ENCODE measurements around the gene TMEM171. TPM values are rescaled to one million over a fixed set of nuclear protein-coding genes. Genes with fewer than 3 reads are reported as not detected.

TMEM171 gene
- total and polyA plus RNA-seq, 8 donors = 0.16 to 0.87 (median 0.27) TPM; not detected in 1

DNA sequence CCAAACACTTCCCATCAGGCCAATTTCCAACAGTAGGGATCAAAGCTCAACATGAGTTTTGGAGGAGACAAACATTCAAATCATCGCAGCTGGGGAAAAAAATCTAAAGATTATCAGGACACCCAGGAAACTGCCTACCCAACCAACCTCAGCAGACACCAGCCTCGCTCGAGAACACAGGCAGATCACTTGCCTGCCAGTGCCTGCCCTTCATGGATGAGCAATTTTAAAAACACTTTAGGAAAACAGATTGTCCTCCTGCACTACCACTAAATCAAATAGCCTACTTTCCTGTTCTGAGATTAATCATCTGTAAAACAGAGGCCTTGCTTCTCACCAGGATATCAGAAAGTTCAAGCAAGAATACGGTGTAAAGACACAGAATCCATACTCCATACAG is 37.9 kb downstream of the TMEM171 start:
- no peaks in the 10 kb centered on the region for H3K36me3 ChIP-seq
- 87 to 88% methylated on average over 4 of the region's 4 CpGs for WGBS, 2 donors
- no peak for FAIRE-seq

DNA sequence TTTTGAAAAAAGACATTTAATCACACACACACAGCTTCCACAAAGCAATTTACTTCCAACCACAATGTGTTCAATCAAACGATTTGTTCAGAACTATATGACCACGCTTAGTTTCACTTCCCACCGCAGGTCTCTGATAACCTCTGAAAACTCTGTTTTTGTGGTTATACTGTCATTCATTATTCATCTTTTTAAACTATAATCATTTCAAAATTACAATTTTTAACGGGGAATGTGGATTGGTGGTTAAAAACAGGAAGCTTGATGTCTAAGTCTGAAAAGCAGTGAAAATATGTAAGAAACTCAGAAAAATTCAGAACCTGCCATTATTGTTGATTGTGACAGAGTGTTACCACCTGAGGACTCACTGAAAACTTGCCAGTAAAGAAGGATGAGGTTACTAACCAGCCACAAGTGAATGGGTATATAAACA is 39.9 kb downstream of the TMEM171 start:
- no peak for DNase-seq
- FAIRE-seq = no peak
- H3K36me3 ChIP-seq = no peaks in the 10 kb centered on the region
- ATAC-seq = no peak
- H3K4me1 ChIP-seq = no peaks in the 10 kb centered on the region
- H3K4me3 ChIP-seq = no peak overlapping the region
- WGBS, 2 donors = 76 to 79% methylated on average over 4 of the region's 4 CpGs
- no peak overlapping the region for H3K27ac ChIP-seq
- H3K9me3 ChIP-seq = no peaks in the 10 kb centered on the region
- TF ChIP-seq, protein P1, sequence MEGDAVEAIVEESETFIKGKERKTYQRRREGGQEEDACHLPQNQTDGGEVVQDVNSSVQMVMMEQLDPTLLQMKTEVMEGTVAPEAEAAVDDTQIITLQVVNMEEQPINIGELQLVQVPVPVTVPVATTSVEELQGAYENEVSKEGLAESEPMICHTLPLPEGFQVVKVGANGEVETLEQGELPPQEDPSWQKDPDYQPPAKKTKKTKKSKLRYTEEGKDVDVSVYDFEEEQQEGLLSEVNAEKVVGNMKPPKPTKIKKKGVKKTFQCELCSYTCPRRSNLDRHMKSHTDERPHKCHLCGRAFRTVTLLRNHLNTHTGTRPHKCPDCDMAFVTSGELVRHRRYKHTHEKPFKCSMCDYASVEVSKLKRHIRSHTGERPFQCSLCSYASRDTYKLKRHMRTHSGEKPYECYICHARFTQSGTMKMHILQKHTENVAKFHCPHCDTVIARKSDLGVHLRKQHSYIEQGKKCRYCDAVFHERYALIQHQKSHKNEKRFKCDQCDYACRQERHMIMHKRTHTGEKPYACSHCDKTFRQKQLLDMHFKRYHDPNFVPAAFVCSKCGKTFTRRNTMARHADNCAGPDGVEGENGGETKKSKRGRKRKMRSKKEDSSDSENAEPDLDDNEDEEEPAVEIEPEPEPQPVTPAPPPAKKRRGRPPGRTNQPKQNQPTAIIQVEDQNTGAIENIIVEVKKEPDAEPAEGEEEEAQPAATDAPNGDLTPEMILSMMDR (IDR thresholded peaks at IDR 0.05) = no peak
- intact Hi-C loops (cut with DNase I) = no loop called here
- no peaks in the 10 kb centered on the region for H3K27me3 ChIP-seq

More for the DNA sequence above, 37.9 kb downstream of the TMEM171 start:
- DNase-seq (no peak), ATAC-seq (peak in 2 of 4 donors; percentile 56 to 75)
- intact Hi-C loops (cut with DNase I) = no loop called here
- no peaks in the 10 kb centered on the region for H3K4me1 ChIP-seq
- TF ChIP-seq, protein P1 (IDR thresholded peaks at IDR 0.05) = no peak
- no peaks in the 10 kb centered on the region for H3K27me3 ChIP-seq
- no peak overlapping the region for H3K4me3 ChIP-seq
- H3K27ac ChIP-seq = no peak overlapping the region
- no peaks in the 10 kb centered on the region for H3K9me3 ChIP-seq

DNA sequence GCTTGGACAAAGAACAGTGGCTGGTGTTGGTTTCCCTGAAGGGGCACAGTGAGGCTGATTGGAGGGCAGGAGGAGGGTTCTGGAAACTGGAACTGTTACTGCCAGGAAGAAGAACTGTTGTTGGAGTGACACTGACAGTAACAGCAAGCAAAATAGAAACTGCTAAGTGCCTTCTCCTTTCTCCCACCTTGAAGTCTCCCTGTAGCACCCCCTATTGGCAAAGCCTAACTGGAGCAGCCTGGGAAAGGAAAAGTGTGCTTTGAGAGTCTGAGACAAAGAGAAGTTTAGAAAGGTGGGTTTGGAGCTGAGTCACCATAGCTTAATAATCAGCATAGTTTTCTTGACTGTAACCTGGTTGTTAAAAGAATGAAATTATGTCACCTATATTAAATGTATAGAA is 50.1 kb downstream of the TMEM171 start:
- H3K4me3 ChIP-seq = no peak overlapping the region
- no peaks in the 10 kb centered on the region for H3K4me1 ChIP-seq
- H3K27me3 ChIP-seq = no peaks in the 10 kb centered on the region
- no peak for DNase-seq
- no peak overlapping the region for H3K27ac ChIP-seq
- intact Hi-C loops (cut with DNase I) = no loop called here
- no peaks in the 10 kb centered on the region for H3K9me3 ChIP-seq
- no peaks in the 10 kb centered on the region for H3K36me3 ChIP-seq
- FAIRE-seq = no peak
- peak in 1 of 4 donors; percentile 44 for ATAC-seq
- TF ChIP-seq, protein P1 (IDR thresholded peaks at IDR 0.05) = peak in 2 of 4 donors; percentile 13 to 18

DNA sequence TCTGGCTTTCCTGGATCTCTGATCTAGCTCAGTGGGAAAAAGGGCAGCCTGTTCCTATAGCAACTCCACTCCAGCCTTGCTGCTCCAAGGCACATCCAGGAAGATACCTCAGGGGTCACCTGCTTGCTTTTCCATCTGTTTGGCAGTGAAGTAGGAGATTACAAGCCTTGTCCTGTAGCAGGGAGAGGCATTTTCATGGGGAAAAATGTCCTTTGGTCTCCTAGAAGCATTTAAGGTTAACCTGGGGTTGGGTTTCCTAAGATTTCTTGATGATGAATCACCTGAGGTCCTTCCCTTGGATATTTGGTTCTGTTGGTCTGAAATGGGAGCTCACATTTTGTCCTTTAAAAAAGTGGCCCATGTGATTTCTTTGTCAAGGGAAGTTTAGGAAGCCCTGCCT is 51.1 kb downstream of the TMEM171 start:
- FAIRE-seq (no peak), ATAC-seq (no peak), DNase-seq (no peak)
- intact Hi-C loops (cut with DNase I) = no loop called here
- no peak overlapping the region for H3K4me3 ChIP-seq
- H3K4me1 ChIP-seq = no peaks in the 10 kb centered on the region
- TF ChIP-seq, protein P1 (IDR thresholded peaks at IDR 0.05) = no peak
- no peaks in the 10 kb centered on the region for H3K27me3 ChIP-seq
- H3K27ac ChIP-seq = no peak overlapping the region
- no peaks in the 10 kb centered on the region for H3K36me3 ChIP-seq
- H3K9me3 ChIP-seq = no peaks in the 10 kb centered on the region

DNA sequence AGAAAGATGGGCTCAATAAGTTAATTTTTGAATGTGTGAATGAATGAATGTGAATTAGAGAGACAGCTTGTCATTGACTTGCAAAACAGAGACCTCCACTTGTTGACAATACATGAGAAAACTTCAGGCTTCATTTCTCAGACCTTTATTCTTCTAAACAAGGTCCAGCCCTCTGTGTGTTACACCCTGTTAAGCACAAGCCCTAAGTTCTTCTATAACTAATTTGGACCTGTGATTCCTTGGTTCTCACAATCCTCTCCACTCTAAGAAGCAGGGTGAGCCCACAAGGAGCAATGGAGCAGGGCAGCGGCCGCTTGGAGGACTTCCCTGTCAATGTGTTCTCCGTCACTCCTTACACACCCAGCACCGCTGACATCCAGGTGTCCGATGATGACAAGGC is 52.6 kb downstream of the TMEM171 start, which contains the start of gene TMEM174:
Gene TMEM174 (plus strand): TSS at position 243 of the 400 bp plus-strand sequence. CDS start 51 bp downstream, at position 294.
- WGBS, 2 donors = 96 to 99% methylated on average over 5 of the region's 5 CpGs
- no peaks in the 10 kb centered on the region for H3K4me1 ChIP-seq
- intact Hi-C loops (cut with DNase I) = no loop called here
- DNase-seq (no peak), ATAC-seq (no peak), FAIRE-seq (no peak)
- no peaks in the 10 kb centered on the region for H3K27me3 ChIP-seq
- TF ChIP-seq, protein P1 (IDR thresholded peaks at IDR 0.05) = no peak
- no peak within 1 kb of the TSS for H3K4me3 ChIP-seq
- no peaks in the 10 kb centered on the region for H3K36me3 ChIP-seq
- no peaks in the 10 kb centered on the region for H3K9me3 ChIP-seq
- no peak within 1 kb of the TSS for H3K27ac ChIP-seq

All from pancreas (tissue), 10 donors.